Ishikawa (cell line): ENCODE results near the gene MED12L.
A peak's percentile ranks its signal among the peaks of the same experiment; 100 is the strongest.

Experiments used
- CEBPB ChIP-seq: IDR thresholded peaks from 2 replicates; pipeline ENCODE4 v1.6.1; 2012
- CREB1 ChIP-seq: IDR thresholded peaks from 2 replicates; pipeline ENCODE4 v1.6.1; 2012; ENCODE audit warnings: low read depth
- EGR1 ChIP-seq: IDR thresholded peaks from 2 replicates; pipeline ENCODE4 v1.6.1; 2012
- EP300 ChIP-seq: IDR thresholded peaks from 2 replicates; pipeline ENCODE4 v1.6.1; 2012; ENCODE audit warnings: borderline replicate concordance
- FOXM1 ChIP-seq: IDR thresholded peaks from 2 replicates; pipeline ENCODE4 v1.6.1; 2012; ENCODE audit warnings: low read depth, borderline replicate concordance
- MAX ChIP-seq: IDR thresholded peaks from 2 replicates; pipeline ENCODE4 v1.6.1; 2012
- NFIC ChIP-seq: IDR thresholded peaks from 2 replicates; pipeline ENCODE4 v1.6.1; 2012
- RAD21 ChIP-seq: IDR thresholded peaks from 2 replicates; pipeline ENCODE4 v1.6.1; 2012; ENCODE audit warnings: low read depth
- REST ChIP-seq: IDR thresholded peaks from 2 replicates; pipeline ENCODE4 v1.6.1; 2012; ENCODE audit warnings: low read depth, mild to moderate bottlenecking
- TAF1 ChIP-seq: IDR thresholded peaks from 2 replicates; pipeline ENCODE4 v1.6.1; 2012; ENCODE audit warnings: low read depth, mild to moderate bottlenecking
- TCF12 ChIP-seq: IDR thresholded peaks from 2 replicates; pipeline ENCODE4 v1.6.1; 2012; ENCODE audit warnings: low read depth
- TEAD4 ChIP-seq: IDR thresholded peaks from 2 replicates; pipeline ENCODE4 v1.6.1; 2012
- YY1 ChIP-seq: IDR thresholded peaks from 2 replicates; pipeline ENCODE4 v1.6.1; 2012; ENCODE audit warnings: low read depth
- ZBTB7A ChIP-seq: IDR thresholded peaks from 2 replicates; pipeline ENCODE4 v1.6.1; 2012; ENCODE audit warnings: low read depth
- TF ChIP-seq, protein P1 (sequence below): IDR thresholded peaks from 2 replicates; pipeline ENCODE4 v1.6.1; 2012

Gene MED12L

DNA sequence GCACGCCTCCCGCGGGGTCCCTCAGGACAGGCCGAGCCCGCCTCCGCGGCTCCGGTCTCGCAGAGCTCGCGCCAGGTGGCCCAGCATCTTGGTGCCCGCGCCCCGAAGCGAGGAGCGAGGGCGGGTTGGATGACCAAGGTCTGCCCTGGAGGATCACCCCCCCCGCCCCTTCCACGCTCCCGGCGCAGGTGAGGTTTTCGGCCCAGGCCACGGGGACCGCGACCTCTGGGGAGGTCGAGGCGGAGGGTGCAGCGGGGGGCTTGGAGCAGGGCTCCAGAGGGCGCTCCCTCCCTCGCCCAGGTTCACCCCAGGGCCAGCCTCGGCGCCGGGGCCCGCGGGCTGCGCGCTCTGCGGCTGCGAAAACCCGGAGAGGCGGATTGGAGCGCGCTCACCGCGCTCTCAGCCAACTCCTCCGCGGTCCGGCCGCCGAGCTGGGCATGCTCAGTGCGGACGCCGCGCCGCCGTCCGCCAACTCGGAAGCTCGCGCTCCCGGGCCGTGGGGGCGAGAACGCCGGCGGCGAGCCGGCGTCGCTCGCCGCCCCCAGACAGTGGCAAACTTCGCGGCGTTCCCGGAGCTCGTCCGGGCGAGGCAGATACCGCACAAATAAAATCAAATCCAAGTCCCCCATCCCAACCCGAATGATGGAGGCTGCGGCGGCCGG is at the start of gene MED12L:
MED12L (plus strand) TSS at position 438 of the 662 bp plus-strand sequence. CDS start 1,263 bp downstream, outside the sequence.
- TF ChIP-seq EP300: no peak; the same call in 1 of the 2 replicates
- 0 out of 2 replicates have a peak, but pooled peaks have one; percentile 53 for TF ChIP-seq TAF1
- no peak; the same call in 1 of the 2 replicates for TF ChIP-seq ZBTB7A
- TF ChIP-seq TEAD4: no peak
- no peak for TF ChIP-seq YY1
- peak; percentile 44; the same call in 1 of the 2 replicates for TF ChIP-seq TCF12
- TF ChIP-seq REST: no peak
- TF ChIP-seq, protein P1, sequence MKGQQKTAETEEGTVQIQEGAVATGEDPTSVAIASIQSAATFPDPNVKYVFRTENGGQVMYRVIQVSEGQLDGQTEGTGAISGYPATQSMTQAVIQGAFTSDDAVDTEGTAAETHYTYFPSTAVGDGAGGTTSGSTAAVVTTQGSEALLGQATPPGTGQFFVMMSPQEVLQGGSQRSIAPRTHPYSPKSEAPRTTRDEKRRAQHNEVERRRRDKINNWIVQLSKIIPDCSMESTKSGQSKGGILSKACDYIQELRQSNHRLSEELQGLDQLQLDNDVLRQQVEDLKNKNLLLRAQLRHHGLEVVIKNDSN: no peak
- no peak for TF ChIP-seq EGR1
- TF ChIP-seq MAX: peak; percentile 69
- no peak for TF ChIP-seq CEBPB
- TF ChIP-seq FOXM1: no peak
- TF ChIP-seq CREB1: no peak
- TF ChIP-seq RAD21: no peak; the same call in 1 of the 2 replicates
- peak; percentile 38; the same call in 1 of the 2 replicates for TF ChIP-seq NFIC

- TF ChIP-seq TCF12 (no peak), EGR1 (no peak), TEAD4 (peak; percentile 29; the same call in 1 of the 2 replicates), NFIC (0 out of 2 replicates have a peak, but pooled peaks have one; percentile 37), RAD21 (no peak), FOXM1 (no peak), TAF1 (no peak), CREB1 (no peak), REST (no peak)
- TF ChIP-seq, protein P1: no peak
Measured at GRCh38 chr3:151037746-151038477, 47.6 kb upstream of the MED12L start.

GRCh38 chr3:151044706-151045105 is 40.8 kb upstream of the MED12L start:
- TF ChIP-seq CEBPB (no peak), TAF1 (no peak), TCF12 (no peak), TEAD4 (no peak), EGR1 (no peak), EP300 (no peak), ZBTB7A (no peak), MAX (no peak), CREB1 (no peak), FOXM1 (no peak), REST (no peak), RAD21 (no peak), YY1 (no peak), NFIC (no peak)
- TF ChIP-seq, protein P1: no peak
